Stimulated activated CD8-positive, alpha-beta memory T cell treated with anti-CD3 and anti-CD28 coated beads, Interleukin-4, amount 100 ng/mL, for 1 hour (primary cell): ENCODE measurements around the gene VENTX.

Source experiments
- DNase-seq, 2 donors: peaks; one replicate each; pipeline ENCODE4 v3.0.0-alpha.2; 2020; ENCODE audit warnings: low read depth in 2 of 2, low spot score in 1 of 2

Gene VENTX

DNA sequence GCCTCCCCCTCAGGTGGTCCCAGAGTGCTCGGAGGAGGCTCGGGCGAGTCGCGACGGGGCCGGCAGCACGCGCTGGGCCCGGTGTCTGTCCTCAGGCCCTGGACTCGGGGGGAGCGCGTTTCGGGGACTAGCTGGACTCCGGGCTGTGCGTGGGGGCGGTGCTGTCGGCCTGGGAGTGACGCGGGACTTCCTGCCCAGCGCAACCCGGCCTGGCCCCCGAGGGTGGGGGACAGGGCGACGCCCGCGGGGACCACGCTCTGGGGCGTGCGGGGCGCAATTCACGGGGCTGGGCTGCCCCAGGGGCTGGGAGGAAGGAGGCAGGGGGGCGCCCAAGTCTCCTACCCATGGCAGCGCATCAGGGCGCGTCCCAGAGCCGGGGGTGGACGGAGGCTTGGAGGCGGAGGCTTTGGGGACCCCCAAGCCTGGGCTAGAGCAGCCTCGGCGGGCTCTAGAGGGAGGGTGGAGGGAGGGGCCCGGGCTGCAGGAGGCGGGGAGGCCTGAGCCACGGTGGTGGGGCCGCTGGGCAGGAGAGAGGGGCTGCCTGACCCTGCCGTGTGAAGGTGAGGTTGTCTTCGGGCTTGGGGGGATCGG is 2.3 kb upstream of the VENTX start:
- no peak for DNase-seq

DNA sequence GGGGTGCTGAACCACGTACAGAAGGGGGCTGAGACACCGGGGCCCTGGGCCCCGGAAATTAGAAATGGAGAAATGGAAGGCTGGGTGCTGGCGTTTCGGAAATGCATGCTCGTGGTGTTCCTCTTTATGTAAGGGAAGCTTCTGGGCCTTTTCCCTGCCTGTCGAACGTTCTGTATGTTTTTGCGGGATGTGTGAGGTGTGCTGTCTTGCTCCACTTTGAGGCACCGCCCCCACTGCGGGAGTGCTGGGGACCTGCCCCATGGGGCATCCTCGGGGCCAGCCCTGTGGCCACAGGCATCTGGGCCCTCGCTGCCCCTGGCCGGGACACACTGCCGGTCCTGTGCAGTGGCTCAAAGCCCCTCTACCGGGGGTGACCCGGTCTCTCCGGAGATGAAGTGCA is 1.7 kb upstream of the VENTX start:
- no peak for DNase-seq

DNA sequence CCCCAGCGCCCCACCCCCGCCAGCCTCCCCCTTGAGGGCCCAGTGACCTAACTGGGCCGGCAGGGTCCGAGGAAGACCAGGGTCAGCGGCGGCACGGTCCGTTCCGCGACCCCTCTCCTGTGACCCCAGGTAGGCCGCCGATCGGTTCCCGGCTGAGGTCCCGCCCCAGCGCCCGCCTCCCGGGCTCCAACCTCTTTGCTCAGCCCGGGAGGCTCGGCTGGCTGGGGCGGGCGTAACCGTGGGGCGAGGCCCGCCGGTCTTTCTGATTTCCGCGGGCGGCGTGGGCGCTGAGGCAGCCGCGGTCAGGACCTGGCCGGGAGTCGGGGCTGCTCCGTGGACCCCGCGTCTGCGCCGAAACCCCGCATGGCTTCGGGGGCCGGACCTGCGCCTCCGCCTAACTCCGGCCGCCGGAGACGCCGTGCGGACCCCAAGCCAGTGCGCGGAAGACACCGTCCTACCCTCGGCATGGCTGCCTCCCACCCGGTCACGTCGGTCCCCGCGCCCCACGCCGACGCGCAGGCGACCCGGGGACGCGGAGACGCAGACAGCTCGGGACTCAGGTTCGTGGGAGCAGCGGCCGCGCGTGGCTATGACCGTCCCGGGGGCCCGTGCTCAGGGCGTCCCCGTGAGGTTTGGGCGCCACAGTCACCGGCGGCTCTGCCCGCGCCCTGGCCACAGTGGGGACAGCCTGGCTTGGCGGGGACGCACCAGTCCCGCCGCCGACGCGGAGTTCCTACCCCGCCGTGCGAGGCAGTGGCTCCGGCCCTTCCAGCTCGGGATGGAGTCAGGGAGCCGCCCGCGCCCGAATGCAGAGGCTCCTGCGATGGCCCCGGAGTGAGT is 1.0 kb upstream of the VENTX start:
- DNase-seq: no peak

DNA sequence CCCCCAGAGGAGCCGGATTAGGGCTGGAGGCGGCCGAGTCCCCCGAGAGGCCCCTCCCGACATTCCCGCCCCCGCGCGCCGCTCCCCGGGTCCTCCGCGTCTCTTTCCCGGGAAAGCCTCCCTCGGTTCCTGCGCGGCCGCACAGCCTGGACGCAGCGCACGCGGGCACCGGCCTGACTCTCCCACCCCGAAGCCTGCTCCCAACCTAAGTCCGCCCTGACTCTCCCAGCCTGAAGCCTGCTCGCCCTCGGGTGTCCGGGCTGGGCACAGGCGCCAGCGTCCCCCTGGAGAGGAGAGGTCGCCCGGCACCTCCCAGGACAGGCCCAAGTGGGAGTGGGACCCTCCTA is 441 bp upstream of the VENTX start:
- DNase-seq: no peak

DNA sequence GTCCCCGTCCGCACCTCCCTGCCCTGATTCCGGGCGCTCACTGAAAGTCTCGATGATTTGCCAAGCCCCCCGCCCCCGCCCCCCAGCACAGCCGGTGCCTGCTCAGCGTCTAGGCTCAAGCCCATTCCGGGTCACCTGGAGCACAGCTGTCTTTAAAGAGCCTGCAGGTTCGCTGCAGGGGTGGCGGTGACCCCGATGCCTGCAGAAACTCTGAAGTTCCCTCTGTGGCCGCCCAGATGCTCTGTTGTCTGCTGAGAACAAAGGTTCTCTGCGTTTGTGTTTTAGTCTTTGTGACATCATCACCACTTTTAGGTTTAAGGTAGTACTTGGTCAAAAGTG is 780 bp downstream of the VENTX start:
- no peak for DNase-seq

DNA sequence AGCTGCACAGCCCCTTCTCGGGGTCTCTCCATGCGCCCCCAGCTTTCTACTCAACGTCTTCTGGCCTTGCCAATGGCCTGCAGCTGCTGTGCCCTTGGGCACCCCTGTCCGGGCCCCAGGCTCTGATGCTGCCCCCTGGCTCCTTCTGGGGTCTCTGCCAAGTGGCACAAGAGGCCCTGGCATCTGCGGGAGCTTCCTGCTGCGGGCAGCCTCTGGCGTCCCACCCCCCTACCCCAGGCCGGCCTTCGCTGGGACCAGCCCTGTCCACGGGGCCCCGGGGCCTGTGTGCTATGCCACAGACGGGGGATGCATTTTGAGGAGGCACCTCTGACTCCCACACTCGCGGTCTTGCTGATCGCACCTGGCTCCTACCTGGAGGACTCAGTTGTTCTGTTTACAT is 2.3 kb downstream of the VENTX start:
- no peak for DNase-seq

DNA sequence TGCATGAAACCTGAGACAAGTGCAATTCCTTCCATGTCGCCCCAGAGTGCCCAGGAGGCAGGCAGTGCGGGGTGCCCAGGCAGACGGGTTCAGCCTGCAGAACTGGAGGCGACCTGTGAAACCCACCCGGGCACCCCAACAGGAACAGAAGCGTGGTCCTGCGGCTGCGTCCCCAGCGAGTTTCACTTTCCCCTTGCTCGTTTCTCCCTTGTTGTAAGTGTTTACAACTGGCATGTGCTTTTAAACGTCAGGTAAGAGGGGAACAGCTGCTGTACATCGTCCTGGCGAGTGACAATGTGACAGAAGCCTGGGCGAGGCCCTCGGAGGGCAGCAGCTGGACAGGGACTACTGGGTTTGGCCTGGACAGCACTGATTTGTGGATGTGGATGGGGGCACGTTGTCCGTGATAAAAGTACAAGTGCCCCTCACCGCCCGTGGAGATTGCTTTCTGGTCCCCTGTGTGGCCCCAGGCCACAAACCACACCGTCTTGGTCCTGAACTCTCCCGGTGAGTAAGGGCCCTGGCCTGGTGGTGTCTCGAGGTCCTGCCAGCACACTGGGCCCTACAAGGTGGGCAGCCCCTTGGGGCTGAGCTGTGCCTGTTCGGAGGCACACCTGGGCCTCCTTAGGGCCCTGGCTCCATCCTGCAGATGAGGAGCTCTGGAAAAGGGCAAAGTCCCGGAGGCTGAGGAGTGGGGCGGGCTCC is 4.0 kb downstream of the VENTX start:
- no peak for DNase-seq

DNA sequence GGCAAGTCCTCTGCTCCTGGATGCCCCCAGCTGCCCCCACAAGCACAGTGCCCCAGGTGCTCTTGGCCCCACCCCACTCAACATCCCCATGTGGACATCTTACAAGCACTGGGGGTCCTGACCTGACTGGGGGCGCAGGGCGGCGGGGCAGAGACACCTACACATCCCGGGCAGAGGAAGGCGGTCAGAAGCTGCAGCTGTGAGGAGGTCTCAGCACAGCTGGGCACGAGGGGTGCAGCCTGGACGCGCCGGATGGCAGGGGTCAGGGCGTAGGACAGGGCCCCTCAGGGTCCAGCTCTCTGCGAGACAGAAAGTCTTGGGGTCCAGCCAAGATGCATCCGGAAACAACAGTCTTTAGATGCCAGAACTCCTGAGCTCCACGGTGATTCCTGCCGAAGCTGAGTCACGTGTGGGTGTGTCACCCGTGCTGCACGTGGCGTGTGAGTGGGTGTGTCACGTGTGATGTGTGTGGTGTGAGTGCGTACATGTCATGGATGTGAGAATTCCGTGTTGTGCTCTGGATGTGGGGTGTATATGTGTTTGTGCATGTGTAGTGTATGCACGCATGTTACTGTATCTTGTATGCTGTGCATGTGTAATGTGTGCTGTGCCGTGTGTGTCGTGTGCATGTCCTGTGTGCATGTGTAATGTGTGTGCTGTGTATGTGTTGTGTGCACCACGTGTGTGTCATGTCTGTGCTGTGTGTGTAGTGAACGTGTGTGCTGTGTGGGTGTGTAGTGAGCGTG is 5.1 kb downstream of the VENTX start:
- DNase-seq: no peak

DNA sequence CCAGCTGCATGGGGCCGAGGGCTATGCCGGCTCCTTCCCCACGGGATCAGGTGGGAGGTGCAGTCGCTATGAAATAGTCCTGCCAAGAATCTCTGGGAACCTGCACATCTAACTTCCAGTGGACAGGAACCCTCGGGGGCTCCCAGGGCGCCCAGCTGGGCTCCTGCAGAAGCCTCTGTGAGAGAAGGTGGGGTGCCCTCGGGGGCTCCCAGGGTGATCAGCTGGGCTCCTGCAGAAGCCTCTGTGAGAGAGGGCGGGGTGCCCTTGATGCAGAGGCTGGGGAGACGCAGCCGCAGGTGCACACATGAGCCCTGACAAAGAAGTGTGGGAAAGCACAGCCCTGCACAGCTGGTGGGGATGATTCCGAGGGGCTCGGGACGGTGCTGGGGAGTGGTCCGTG is 5.9 kb downstream of the VENTX start:
- DNase-seq: no peak

DNA sequence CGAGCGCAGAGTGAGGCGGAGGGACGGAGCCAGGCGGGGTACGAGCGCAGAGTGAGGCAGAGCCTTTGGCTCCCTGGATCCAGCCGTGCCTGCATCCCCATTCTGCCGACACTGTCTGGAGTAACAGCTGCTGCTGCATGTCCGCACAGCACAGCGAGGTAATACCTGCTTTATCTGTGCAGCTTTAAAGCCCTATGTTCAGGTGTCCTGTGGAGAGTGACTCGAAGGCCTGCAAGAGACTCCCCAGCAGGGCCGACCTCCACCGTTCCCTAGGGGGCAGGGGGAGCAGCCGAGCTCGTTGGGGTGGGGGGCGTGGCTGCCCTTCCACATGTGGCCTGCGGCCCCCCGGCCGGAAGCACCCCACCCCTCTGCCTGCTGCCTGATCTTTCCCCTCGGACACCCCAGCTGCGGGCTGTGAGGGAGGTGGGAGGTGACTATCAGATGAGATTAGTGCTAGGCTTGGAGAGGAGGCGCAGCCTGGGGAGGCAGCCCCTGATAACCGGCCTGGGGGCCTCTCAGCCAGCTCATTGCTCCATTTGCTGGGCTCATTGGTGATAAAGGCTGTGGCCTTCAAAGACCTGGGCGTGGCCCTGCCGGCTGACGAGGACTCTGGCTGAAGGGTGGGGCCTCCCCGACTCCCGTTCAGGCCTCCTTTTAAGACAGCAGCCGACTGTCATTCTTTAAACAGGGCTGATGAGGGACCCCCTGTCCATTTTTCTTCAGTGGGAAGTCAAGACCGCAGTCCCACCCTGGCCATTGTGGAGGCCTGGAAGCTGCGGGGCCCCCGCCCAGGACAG is 8.0 kb downstream of the VENTX start:
- no peak for DNase-seq

DNA sequence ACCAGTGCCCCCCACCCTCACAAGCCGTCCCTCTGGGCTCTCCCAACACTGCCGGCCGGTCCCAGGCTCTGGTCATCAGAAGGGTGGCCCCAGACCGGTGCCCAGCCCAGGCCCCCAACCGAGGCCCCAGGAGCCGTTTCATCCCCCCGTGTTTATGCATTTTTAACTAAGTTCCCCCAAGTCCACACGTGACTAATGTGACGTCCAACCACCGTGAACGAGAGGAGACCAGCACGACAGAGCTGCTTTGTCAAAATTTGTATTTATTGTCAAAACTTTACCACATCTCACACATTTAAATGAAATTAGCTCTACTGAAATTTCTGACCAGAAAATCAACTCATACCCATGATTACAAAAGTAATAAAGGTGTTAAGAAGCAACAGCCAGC is 8.6 kb downstream of the VENTX start:
- no peak for DNase-seq

DNA sequence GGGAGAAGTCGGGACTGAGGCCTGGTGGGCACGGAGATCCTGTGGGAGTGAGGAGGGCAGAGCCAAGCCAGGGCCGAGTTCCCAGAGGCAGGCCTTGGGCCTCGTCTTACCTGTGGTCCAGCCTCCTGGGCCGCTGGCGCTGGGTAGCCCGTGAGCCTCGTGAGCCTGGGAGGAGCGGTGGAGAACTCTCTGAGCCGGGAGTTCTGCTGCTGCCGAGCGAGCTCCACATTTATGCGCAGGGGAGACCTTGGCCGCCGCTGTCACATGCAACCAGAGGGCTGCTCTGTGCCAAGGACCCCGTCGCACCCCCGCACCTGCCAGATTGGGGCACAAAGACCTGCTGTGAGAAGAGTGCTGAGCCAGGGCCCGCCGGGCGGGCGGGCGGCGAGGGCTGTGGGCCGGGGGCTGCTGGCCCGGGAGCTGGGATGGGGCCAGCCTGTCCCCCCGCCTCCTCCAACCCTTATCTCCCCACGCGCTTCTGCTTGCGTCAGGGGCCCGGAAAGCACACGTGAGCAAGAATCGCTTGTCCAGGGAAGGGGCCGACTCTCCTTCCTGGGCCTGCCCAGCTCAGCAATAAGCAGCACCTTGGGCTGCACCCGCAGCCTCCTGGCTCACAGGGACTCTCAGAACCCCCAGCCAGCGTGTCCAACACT is 10.2 kb downstream of the VENTX start:
- DNase-seq: no peak

DNA sequence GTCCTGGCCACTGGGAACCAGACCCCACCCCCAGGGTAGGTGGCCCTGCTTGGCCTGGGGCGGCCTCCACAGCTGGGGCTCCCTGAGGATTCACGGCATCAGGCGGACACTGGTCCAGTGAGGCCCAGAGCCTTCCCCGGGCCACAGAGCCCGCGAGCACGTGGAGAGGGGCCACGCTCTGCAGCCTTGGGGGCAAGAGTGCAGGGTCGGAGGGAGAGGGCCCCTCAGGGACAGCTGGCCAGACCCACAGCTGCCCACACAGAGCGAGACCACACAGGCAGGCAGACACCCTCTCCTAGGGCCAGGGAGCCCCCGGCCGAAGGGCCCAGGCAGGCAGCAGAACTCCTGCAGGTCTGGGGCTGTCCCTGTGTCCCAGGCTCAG is 10.7 kb downstream of the VENTX start:
- no peak for DNase-seq

DNA sequence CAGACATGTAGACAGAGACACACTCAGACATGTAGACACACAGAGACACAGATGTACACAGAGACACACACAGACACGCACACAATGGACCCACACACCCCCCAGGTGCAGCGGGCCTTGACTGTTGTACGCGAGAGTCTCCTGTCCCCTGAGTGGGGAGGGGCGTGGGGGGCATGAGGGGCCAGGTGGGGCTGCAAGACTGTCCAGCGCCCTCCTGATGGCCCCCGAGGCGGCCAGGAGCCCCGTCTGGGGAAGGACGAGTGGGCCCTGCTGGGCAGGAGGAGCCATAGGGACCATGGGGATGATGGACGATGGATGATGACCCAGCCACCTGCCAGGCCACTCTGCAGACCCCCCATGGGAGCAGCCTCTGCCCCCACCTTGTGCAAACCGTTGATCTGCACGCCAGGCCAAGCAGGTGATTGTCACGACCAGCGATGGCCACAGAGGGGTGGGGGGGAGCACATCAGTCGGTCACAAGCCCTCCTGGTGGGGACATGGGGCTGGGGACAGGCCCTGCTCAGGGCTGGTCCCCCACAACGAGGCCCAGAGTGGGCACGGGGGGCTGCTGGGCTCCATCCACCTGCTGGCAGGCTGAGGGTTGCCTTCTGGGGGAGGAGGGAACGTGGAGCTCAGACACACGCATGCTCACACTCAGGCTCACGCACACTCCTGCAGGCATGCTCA is 11.6 kb downstream of the VENTX start:
- DNase-seq: no peak

DNA sequence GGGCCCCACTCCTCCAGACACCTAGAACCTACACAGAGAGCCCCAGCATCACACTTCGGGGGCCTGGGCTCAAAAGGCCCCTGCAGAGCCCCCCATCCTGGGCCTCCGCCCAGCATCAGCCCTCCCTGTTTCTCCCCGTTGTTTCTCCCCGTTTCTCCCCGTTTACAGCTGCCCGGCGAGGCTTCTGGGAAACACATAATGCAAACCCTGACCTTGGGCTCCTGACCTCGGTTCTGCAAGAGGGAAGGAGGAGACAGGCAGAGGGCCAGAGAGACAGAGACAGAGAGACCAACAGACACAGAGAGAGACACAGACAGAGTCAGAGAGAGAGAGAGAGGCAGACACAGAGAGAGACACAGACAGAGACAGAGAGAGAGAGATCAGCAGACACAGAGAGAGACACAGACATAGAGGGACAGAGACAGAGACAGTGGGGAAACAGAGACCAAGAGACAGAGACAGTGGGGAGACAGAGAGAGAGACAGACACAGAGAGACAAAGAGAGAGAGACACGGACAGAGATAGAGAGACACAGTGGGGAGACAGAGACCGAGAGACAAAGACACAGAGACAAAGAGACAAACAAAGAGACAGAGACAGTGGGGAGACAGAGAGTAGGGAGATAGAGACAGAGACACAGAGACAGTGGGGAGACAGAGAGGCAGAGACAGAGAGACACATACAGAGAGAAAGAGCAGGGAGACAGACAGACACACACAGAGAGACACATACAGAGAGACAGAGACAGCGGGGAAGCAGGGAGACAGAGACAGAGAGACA is 12.5 kb downstream of the VENTX start:
- DNase-seq: no peak

DNA sequence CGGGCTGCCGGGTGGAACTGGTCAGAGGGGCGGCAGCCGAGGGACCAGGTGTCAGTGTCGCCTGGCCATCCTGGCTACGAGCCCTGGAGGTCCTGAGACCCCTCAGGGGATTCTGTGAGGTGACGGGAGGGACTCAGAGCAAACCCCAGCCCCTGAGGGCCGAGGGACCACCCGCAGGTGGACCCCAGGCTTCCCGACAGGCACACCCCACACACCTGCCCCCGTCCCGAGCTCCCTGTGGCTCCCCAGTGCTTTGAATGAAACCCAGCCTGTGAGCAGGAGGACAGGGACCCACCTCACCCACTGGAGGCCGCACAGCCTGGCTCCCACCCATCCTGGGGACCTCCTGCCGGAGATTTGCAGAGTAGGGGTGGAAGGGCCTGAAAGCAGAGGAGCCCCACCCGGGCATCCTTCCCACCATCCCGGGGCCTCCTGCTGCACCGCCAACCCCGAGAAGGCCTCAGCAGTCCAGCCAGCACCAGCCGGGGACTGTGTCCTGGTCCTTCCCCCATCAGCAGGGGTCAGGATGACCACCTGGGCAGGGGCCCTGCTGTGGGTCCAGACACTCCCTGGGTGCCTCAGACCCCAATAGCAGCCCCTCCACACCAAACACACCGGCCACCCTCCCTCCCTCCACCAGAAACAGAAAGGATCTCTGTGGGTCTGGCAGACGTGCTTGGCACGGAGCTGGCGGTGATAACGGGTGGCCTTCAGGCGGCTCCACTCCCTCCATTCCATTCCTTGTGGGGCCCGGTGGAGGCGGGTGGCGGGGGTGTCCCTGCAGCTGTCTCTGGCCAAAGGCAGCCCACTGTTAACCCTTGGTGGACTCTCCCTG is 13.9 kb downstream of the VENTX start:
- DNase-seq: no peak

DNA sequence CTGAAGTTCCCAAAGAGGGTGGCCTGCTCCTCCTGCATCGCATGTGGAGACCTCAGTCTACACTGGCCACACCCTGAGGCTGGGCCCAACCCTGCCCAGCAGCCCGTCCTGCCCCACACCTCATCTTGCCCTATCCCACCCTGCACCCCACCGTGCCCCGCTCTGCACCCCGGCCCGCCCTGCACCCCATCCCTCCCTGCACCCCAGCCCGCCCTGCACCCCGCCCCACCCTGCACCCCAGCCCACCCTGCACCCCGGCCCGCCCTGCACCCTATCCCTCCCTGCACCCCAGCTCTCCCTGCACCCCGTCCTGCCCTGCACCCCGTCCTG is 14.5 kb downstream of the VENTX start:
- no peak for DNase-seq

DNA sequence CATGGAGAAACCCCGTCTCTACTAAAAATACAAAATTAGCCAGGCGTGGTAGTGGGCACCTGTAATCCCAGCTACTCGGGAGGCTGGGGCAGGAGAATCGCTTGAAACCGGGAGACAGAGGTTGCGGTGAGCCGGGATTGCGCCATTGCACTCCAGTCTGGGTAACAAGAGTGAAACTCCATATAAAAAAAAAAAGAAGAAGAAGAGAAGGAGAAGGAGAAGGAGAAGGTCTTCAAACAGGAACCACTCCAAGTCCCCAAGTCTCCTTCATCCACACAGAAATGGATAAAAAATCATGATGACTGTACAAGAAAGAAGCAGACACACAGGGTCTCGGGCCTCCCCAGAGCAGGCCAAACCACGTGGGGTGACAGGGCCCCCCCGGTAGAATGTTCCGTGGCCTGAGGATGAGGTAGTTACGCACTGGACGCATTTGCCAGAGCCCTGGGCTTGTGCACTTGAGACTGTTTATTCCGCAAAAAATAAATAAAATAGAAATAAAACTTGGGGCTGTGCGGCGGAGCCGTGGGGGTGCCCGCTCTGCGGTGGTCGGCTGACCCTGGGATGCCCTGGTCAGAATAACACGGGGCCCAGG is 15.8 kb downstream of the VENTX start:
- DNase-seq: no peak
